GM19467 (cell line): ENCODE measurements around the gene TACR2.

Experiments used
- ATAC-seq: cut with Tn5 transposase; IDR thresholded peaks from one replicate; pipeline ENCODE4 v1.9.1; 2021; ENCODE audit warnings: mild to moderate bottlenecking, moderate library complexity; ENCODE audit not compliant: unreplicated experiment

Gene TACR2

DNA sequence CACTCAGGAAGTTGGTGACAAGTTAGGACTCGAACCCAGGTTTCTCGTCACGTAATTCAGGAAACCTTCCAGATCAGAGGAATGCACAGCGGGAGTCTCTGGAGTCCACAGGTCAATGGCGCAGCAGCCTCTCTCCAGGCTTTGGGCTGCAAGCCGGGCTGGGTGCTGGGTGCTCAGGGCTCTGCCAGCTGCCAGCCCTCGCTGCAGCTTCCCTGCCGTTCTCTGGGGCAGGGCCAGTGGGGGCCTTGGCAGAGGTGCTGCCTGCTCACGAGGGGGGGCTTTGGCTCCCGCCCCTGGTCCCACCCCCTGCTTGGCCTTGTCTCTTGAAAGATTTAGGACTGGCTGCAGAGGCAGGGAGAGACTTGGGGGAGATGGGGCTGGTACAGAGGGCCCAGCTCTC lies at the start of gene TACR2:
Gene TACR2, minus strand, starts transcription at position 224 of the 400 bp plus-strand sequence. CDS start 595 bp downstream, outside the sequence.
- no peak for ATAC-seq

DNA sequence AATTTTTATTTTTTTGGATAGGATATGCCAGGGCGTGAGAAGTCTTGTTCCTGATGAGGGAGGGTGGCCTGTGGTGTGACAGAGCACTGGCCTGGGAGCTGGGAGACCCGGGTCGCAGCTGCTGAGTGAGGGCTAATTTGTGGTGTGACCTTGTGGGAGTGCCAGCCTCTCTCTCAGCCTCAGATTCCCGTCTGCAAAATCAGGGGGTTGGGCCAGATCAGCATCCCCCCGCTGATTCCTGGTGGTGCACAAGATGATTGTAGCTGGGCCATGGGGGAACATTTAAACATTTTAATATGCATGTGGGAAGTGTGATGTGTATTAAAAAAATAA lies 49.4 kb upstream of the TACR2 start:
- no peak for ATAC-seq

DNA sequence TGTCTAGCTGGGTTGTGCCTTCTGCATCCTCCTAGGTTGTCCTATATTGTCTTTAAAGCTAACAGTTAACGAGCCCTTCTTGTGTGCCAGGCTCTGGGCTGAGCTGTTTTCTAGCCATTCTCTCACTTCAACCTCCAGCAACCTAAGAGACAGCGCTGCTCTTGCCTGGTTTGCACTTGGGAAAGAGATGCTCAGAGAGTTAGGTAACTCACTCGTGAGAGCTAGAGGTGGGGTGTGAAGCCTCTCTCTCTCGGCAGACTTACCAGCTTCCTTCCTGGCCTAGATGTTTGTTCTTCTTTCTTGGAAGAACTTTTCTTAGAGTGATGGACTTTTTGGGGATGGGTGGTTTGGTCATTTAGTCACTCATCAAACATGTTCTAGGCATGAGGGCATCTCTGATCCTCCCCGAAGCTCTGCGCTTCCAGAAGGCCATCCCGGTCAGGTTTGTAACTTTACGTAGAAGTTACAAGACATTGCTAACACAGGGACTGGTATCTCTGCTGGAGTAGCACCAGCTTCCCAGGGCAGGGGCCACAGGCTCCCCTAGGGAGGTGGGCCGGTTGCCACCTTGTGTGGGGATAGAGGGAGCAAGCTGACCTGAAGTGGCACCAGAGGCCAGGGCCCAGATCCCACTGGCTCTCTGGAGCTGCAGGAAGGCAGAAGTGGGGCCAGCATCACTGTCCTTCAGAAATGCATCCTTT lies 48.9 kb upstream of the TACR2 start:
- no peak for ATAC-seq

DNA sequence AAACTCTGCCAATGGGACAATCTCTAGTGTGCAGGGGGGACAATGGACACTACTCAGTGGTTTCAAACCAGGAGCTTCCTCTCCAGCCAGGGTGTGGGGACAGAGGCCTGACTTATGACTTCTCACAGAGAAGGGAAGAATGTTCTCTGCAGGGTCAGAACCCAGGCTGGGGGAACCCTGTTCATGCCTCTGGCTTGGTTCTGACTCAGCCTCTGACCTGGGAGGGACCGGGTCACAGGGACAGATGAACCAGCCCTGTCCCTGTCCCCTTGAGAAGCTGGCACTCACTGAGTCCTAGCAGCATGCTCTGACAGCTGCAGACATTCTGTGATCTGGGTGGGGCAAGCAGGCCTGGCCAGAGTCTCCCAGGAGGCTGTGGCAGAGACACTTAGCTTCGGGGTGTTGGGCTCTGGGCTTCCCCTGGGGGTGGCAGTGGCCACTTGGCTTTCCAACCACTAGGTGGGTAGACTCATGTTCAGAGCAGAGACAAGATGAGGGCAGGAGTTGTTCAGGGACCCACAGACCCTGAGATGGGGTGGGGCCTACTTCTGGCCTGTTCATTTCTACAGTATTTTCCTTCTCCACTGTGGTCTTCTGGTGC lies 48.2 kb upstream of the TACR2 start:
- no peak for ATAC-seq

DNA sequence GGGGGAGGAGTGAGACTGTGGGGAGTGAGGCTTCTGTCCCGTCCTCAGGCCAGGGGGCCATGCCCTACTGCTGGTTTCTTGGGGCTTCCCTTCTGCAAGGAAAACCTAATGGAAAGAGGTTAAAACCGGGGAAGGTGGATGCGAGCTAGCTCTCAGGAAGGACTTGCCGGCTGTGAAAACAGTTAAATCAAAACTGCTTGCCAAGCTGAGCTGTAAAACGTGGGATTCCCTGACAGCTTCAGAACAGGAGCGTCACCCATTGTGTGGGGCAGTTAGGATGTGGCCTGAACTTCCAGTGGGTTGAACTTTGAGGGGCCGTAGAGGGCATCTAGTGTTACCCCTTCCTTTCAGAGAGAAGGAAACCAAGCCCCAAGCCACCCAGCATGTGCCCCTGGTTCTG lies 47.7 kb upstream of the TACR2 start:
- no peak for ATAC-seq

DNA sequence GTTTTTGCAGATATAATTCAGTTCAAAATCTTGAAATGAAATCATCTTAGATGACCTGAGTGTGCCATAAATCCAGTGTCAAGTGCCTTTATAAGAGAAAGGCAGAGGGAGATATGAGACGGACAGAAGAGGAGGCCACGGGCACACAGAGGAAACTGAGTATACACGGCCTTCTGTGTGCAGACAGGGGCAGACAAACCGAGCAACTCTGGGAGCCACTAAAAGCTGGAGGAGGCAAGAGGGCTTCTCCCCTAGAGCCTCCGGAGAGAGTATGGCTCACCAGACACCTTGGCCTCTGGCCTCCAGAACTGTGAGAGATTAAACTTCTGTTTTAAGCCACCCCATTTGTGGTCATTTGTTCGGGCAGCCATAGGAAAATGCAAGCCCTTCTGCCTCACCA lies 47.2 kb upstream of the TACR2 start:
- no peak for ATAC-seq

DNA sequence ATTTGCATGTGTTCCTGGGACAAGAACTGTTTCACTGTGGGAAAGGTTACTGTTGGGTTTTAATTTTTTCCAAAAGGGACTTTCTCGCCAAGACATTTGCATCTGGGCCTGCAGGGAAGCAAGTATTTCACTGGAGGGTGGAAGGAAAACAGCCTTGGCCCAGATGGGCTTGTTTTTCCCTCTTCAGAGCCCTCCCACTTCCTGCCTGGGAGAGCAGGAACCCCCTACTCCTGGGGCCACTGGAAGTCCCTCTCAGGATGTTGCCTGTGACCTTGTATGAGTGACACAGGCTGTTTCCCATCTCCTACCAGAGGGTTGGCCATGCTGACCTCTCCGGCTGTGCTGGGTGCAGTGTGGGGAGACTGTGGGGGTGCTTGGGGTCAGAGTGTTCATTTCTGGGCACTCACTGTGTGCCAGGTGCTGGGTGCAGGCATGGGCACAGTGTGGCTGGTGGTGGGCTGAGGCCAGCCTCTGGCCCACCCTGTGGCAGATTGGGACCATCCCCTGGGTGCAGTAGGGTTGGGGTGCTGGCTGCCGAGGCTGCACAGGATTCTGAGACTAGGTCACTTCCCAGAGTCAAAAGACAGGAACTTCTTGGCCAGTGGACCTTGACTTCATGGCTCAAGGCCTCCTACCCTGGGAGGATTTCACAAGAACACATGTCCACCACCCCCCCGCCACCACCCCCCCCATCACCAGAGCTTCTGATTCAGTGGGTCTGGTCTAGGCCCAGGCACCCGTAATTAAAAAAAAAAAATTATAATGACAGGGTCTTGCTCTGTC lies 44.7 kb upstream of the TACR2 start:
- ATAC-seq = no peak

DNA sequence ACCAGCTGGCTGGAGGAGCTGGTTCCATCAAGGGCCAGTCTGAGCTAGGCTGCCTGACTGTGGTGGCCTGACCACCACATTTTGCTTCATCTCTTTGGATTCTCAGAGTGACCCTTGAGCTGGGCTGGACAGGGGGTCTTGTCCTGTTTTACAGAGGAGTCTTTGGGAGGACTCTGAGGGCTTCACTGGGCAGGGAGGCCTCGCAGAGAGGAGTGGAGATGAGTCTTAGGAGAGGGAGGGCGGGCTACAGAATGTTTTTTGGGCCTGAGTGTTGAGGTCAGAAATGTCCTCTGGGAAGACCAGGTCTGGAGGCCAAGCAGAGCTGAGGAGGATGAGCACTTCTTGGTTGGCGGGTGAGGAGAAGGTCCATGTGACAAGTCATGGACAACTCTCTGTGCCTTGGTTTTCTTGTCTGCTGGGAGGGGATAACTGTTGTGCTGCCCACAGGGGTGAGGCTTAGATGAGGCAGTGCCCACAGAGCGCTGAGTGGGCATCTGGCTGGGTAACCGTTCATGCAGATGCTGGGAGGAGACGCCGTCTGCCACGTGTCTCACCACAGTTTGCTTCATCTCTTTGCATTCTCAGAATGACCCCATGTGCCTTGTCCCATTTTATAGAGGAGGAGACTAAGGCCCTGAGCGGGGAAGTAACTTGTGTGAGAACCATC lies 44.0 kb upstream of the TACR2 start:
- no peak for ATAC-seq

DNA sequence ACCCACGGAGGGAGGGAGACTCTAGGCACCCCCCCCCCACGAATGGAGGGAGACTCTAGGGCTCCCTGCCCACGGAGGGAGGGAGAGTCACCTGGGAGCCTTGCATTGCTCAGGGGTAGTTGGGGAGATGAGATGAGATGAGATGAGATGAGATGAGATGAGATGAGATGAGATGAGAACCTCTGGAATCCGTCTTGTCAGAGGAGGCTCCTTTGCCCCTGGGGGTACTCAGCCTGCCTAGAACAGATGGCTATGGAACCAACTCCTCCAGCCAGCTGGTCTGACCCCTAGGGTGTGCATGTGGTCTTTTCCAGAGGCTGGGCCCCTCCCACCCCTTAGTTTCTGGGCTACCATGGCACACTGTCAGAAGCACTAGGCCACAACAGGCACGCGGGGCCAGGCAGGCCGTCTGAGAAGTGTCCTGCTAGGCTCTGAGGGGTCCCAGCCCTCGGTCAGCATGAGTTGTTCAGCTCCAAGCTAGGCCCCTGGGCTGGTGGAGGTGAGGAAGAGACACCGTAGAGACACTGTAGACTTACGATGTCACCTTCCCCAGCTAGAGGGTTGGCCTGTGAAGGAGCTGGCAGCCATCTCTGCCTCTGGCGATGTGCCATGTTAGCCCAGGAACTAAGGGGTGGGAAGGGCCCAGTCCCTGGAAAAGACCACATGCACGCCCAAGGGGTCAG lies 43.3 kb upstream of the TACR2 start:
- no peak for ATAC-seq

DNA sequence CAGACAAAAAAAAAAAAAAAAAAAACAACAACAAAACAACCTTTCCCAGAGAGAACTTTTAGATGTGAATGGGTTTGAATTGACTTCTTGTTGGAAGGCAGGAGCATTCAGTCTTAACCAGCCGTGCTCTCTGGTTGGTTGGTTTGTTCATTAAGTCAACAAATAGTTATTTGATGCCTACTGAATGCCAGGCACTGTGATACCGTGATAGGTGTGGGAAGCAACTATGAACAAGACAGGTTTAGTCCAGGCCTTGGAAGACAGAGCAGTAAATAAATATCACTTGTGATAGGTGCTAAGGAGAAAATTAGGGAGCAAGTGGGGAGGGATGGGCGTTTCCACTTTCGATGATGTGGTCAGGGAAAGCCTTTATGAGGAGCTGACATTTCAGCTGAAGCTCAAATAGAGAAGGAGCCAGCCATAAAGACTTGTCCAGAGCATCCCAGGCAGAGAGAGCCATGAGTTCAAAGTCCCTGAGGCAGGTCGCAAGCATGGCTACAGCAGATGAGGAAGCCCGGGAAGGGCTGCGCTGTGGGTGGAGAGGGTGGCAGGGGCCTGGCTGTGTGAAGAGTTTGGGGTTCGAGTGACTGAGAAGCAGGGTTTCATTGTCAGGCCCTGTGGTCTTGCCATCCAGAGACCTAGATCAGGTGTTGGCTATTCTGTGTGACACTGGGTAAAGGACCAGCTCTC lies 42.5 kb upstream of the TACR2 start:
- no peak for ATAC-seq

DNA sequence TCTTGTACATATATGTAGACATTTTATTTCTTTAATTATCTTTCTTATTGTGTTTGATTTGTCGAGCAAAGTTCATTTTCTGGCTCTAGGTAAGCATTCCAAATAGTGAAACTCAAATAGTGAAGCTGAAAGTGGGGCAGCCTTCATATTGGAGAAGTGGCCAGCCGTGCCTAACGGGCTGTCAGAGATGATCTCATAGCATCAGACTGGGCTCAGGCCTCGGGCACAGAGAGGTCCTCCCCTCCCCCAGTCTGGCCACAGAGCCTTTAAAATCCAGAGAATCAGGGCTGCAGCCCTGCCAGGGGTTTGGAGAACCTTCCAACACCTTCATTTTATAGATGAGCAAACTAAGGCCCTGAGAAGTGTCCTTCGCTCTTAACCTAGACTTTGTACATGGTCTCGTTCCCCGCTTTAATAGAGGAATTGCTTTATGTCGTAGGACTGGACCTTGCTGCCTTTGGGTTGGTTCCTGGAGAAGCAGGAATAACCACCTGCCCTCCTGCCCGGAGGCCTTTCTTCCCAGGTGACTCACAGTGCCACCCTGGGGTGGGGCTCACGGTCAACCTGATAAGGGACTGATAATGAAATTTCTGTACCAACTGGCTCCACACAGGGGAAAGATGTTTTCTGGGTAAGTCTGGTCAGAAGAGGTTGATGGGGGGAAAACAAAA lies 41.8 kb upstream of the TACR2 start:
- no peak for ATAC-seq

DNA sequence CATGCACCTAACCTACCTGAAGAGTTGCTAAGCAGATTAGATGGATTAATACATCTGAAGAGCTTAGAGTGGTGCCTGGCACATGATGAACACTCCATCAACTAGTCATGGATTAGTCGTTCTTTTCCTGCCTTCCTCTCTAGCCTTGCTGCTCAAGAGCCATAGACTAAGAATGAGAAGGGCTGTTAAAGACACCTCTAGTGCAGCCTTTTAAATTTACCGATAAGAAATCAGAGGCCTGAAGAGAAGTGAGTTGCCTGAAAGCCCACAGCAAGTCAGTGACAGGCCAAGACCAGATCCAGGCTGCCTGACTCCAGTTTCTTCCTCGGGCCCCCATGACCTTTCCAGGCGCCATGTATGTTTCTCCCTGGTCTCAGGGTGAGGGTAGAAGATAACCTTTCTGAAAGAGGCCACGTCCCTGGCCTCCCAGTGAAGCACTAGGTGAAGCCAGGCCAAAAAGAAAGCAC lies 41.1 kb upstream of the TACR2 start:
- ATAC-seq = no peak

DNA sequence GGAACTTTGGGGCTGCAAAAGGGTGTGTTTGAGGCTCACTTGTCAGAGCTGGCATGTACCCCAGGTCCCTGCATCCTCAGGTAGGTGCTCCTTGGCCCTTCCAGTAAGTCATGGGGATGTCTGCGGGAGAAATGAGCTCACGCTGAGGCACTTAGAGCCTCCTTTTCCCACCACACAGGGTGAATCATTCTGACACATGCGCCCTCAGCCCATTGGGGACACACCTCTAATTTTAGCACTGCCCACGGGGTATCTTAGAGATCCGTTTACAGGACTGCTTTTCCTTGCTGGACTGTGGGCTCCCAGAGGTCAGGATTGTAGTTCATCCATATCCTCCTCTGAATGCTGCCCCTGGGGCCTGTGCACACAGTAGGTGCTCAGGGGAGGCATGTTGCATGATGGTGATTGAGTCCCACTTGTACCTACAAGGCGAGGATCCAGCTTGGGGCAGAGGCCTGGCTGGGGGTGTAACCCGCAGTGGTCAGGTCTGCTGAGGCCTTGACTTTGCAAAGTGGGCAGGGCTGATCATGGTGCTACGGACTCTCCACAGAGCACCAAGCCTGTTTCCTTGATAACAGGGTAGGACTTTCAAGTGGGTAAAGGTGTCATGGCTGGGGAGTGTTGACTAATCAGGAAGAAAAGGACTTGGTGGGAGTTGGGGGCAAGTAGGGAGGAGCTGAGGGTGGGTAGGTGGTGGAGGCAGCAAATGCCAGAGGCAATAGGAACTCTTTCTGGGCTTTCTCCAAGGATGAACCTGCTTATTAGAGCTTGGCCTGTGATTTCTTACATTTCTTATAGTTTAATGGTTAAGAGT lies 40.4 kb upstream of the TACR2 start:
- no peak for ATAC-seq

DNA sequence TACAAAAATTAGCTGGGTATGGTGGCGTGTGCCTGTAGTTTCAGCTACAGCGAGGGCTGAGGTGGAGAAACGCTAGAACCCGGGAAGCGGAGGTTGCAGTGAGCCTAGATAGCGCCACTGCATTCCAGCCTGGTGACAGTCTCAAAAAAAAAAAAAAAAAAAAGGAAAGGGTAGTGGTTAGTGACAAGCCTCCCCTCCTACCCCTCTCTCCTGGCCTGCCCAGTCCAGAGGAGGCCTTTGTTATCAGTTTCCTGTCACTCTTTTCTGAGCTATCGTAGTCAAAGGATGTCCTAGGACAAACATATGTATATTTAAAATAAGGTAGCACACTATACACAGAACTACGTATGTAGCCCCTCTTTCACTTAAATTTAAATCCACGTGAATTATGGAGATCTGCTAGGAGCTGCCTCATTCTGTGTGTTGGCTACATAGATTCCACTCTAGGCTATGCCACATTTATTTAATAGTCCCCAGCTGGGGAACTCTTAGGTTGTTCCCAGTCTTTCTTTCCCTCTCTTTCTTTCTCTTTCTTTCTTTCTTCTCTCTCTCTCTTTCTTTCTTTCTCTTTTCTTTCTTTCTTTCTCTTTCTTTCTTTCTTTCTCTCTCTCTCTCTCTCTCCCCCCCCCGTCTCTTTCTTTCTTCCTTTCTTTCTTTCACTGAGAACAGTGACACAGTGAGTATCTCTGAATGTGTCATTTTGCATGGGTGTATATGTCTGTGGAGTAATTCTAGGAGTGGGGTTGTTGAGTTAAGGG lies 38.5 kb upstream of the TACR2 start:
- ATAC-seq = no peak

DNA sequence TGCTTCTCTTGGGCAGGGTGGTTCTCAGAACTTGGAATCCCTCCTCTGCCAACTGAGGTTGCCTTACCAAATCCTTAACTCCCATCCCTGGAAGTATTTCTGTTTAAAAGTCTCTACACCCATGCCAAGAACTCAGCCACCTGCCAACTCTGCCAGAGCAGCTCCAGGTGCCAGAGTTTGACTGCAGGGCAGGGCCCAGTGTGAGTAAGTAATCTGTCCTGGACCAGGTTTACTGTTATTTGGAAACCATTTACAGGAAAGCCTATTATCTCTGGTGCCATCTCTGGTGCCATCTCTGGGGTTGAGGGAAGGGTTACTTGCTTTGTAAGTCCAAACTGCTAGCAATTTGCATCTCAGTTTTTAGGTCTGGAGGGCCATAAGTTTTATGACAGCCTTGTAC lies 37.1 kb upstream of the TACR2 start:
- no peak for ATAC-seq

DNA sequence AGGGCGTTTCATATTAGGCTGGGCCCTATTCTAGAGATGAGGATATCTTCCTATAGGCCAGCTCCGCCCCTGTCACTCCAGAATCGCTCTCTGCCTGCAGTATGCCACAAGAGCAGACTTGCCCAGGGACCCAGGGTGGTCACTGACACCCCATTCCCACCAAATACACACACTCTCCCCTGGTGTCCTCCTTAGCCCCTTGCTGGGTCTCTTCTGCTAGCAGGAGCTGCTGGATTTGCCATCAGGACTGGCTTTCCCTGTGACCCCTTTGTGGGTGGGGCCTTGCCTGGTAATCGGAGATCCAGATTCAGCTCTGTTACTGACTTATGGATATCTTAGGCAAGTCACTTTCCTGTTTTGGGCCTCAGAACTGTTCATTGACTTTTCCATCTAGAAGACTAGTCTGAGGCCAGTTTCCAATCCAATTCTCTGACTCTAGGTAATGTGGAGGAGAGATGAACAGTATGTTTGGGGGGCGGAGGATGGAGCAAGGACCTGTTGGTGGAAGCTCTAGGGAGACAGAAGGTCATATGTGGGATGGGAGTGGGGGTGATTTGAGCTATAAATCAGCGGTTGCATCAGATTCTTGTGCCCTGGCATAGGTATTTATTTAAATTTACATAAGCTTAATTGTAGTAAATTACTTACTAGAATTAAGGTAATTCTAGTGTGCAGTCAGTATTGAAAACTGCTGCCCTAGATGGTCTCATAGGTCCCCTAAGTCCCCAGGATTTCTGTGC lies 36.1 kb upstream of the TACR2 start:
- no peak for ATAC-seq

DNA sequence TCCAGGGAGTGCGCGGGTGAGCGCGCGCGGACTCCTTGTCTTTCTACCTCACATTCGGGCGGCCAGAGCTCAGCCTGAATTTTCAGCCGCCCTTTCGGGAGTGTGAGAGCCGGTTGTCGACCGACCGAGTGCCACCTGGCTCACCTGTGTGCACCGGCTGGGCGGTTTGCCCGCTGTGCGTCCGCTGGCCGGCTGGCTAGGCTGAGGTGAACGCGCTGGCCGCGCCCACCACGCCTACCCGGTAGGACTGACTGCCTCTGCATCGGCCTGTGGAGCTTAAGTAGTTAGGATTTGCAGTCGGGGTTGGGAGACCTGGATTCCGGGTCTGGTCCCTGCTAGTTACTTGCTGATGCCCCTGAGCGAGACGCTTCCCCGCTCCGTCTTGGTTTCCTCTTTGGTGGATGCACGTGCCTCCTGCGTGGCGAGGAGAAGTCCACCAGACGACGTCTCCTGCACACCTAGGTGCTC lies 35.1 kb upstream of the TACR2 start:
- no peak for ATAC-seq
